Epithelial cell of proximal tubule (primary cell): Measurements from ENCODE around the gene MBP. TPM values are rescaled to one million over a fixed set of nuclear protein-coding genes. Genes with fewer than 3 reads are reported as not detected.

Experiments
- DNase-seq: peaks from one replicate; pipeline ENCODE4 v3.0.0-alpha.2; 2011; ENCODE audit warnings: low read depth
- H3K4me3 ChIP-seq: 2 replicates; pipeline ENCODE4 v1.5.1; 2011; ENCODE audit warnings: low read depth, mild to moderate bottlenecking, low read length
- total RNA-seq: library from RNA; depleted of rRNA; stranded (reverse); fragments of >200 nt; gene quantifications from 2 replicates; pipeline ENCODE4 v1.2.3, GENCODE V29; 2015
- TF ChIP-seq, protein P1 (sequence below): conservative IDR thresholded peaks from 2 replicates; pipeline ENCODE4 v1.5.1; 2012; ENCODE audit warnings: low read depth, mild to moderate bottlenecking, low read length

Gene MBP
- total RNA-seq, 1 donor from 2014 or later = 19.1 TPM

DNA sequence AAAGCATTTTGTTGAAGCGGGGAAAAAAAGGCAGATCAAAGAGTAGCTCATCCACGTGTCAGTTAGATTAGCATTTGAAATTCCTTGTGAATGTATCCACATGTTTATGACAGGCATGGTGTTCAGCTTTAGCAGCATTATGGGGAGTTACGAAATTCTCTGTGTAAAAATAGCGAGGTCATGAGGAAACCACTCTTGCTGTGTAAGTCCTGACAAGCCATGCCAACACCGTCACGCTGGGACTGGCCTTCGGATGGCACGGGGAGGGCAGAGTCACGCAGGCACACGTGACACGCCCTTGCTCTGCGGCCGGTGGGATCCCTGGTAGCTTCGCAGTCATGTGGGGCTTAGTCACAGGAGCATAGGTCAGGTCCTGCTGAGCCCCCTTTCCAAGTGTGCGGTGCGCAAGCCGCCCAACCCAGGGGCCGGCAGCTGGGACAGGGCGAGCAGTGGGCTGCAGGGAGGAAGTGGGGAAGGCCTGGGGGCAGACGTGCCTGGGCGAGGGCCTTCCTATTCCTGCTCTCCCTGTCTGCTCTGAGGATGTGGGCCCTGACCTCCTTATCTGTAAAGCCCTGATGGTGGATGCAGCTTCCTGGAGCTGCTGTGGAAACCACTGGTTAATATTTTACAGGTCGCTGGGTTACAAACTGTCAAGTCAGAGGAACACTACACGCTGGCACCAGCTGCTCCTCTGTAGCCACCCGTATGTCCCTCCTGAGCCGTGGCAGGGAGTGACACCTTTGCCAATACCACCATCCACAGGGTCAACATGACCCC, 18.0 kb downstream of the MBP start:
- TF ChIP-seq, protein P1, sequence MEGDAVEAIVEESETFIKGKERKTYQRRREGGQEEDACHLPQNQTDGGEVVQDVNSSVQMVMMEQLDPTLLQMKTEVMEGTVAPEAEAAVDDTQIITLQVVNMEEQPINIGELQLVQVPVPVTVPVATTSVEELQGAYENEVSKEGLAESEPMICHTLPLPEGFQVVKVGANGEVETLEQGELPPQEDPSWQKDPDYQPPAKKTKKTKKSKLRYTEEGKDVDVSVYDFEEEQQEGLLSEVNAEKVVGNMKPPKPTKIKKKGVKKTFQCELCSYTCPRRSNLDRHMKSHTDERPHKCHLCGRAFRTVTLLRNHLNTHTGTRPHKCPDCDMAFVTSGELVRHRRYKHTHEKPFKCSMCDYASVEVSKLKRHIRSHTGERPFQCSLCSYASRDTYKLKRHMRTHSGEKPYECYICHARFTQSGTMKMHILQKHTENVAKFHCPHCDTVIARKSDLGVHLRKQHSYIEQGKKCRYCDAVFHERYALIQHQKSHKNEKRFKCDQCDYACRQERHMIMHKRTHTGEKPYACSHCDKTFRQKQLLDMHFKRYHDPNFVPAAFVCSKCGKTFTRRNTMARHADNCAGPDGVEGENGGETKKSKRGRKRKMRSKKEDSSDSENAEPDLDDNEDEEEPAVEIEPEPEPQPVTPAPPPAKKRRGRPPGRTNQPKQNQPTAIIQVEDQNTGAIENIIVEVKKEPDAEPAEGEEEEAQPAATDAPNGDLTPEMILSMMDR = no peak
- peak overlapping the region; percentile 27 for H3K4me3 ChIP-seq
- DNase-seq = peak; percentile 100

DNA sequence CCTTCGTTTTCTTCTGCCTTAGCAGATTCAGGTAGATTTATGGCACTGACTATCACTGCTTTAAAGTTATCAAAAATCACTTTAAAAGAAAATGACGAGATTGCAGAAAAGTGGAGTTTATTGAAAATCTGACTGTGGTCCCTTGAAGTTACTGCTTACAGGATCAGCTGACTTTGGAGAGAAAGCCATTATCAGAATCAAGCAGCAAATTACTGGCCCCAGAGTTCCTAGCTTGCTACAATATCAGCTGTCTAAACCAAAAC, 18.5 kb downstream of the MBP start:
- H3K4me3 ChIP-seq = peak overlapping the region; percentile 1
- TF ChIP-seq, protein P1 = no peak
- no peak for DNase-seq

DNA sequence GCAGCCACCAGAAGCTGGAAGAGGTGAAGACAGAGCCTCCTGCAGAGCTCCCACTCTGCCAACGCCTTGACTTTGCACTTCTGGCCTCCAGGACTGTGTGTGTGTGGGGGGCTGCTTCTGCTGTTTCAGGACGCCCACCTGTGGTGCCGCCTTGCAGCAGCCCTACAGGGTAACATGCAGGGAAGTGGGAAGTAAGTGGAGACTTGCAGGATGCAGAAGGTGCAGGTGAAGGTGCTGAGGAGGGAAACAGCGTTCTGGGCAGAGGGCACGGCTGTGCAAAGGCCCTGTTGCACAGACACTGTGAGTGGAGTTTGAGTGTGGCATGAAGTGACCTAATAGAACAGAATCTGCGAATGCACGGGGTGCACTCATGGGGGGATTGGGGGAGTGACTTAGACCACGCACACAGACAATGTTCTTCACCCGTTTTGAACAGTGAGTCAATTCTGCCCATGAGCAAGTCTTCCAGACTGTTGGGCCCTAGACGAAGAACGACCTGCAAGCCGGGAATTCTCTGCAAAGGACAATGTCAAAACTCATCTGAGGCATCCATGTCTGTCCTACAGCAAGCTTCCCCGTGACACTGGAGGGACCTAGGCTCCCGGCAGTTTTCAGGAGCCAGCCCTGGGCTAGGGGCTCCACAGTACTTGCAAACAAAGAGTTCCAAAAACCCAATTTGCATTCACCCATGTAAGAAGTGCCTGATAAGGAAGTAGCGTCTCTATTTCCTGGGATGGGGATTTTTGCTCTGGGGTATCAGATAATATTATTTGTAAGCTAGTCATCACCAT, 19.0 kb downstream of the MBP start:
- TF ChIP-seq, protein P1 = no peak
- no peak for DNase-seq
- no peak overlapping the region for H3K4me3 ChIP-seq

DNA sequence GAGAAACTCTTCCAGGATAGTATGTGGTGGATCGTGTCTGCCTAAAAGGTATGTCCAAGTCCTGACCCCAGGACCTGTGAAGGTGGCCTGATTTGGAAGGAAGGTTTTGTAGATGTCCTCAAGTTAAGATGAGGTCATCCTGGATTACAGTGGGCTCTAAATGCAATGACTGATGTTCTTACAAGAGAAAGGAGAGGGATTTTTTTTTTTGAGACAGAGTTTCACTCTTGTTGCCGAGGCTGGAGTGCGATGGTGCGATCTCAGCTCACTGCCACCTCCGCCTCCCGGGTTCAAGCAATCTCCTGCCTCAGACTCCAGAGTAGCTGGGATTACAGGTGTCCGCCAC, 19.9 kb downstream of the MBP start:
- no peak overlapping the region for H3K4me3 ChIP-seq
- TF ChIP-seq, protein P1 = no peak
- no peak for DNase-seq

DNA sequence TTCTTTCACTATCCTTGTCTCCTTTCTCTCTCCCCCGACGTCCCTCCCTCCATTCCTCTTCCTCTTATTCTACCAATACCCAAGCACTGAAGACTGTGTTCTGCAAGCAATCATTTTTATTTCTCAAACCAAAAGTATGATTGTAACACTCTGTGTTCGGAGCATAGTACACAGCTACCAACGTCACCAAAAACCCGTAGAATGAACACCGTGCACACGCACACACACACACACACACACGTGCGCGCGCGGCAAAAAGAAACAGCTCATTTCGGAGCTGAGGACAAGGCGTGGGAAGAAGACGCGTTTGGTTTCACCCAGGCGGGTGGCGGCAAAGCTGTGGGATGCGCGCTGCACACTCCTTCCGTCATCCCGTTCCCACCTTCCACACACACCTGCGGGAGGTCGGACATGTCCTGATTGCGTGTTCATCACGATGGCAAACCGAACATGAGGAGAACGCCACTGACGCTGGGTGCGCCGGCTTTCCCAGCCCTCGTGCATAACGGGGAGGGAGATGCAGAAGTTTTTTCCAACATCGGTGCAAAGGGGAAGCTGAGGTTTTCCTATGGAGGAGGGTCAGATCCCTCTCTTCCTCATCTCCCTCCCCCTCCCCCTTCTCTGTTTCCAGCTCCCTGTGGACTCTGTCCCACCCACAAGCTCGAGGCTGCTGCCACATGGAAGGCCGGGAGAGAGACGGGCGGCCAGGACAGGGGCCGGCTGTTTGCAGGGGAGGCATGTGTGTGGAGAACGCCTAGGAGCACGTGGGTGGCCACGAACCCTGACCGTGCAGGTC, 20.4 kb downstream of the MBP start:
- DNase-seq = no peak
- no peak overlapping the region for H3K4me3 ChIP-seq
- TF ChIP-seq, protein P1 = no peak

DNA sequence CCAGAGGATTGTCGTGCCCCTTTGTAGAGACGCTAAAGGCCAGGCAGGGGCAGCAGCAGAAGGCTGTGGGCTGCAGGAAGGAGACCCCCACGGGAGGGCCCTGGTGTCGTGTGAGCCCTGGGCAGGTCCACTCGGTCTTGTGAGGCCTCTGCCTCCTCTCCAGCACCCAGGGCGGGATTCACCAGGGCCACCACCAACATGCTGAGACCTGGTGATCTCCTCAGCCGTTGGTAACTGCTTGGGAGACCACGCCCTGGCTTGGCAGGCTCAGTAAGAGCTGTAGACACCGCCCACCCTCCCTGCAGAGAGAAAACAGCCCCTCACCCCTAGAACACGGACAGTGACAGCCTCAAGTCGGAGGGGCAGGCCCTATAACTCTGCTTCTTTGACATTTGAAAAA, 21.1 kb downstream of the MBP start:
- no peak overlapping the region for H3K4me3 ChIP-seq
- TF ChIP-seq, protein P1 = no peak
- DNase-seq = no peak
